Left ventricle myocardium superior (tissue), 1 donor: Measurements from ENCODE around the gene LAMC1. TPM values are rescaled to one million over a fixed set of nuclear protein-coding genes. Genes with fewer than 3 reads are reported as not detected.
"Not testable (repeated sequence)": the region's sequence is repeated elsewhere in the genome, so short reads cannot be mapped to it uniquely, and the experiment has no call there.

Source experiments
- ATAC-seq: fragments of 200-7000 bp; cut with Tn5 transposase; one replicate; pipeline ENCODE4 v1.9.1; 2020; ENCODE audit warnings: mild to moderate bottlenecking, moderate library complexity
- DNase-seq: peaks from one replicate; pipeline ENCODE4 v3.0.0-alpha.2; 2020
- intact Hi-C: fragments of 100-400 bp; cut with micrococcal nuclease; formaldehyde crosslinking; loops from one replicate; pipeline ENCODE4 v1.11.0; 2022
- total RNA-seq: library from RNA; stranded (reverse); fragmentation: NEBNext Ultra II Directional; extraction: Animal tissue kit (Norgen Biotek cat#: 25700); gene quantifications from one replicate; pipeline ENCODE4 v1.2.1, GENCODE V29; 2021
- donor health status: DM: no; HTN: yes; CAD: no; lungs with severe emphysema.

The LAMC1 gene
- total RNA-seq, 1 donor from 2014 or later = 98.7 TPM

GRCh38 chr1:183126528-183126927 is 103.3 kb downstream of the LAMC1 start:
- intact Hi-C loops = no loop called here
- ATAC-seq = peak; percentile 52
- DNase-seq = no peak

GRCh38 chr1:183129921-183130690 is 106.9 kb downstream of the LAMC1 start:
- intact Hi-C loops = loop anchor here (10.0 kb wide), 1 partner anchor 245 kb away; no protein-coding TSS in a partner anchor
- no peak for DNase-seq
- ATAC-seq = peak; percentile 52

- intact Hi-C loops = loop anchor here (10.0 kb wide), 1 partner anchor 246 kb away; no protein-coding TSS in a partner anchor
- no peak for DNase-seq
- no peak for ATAC-seq
Measured at GRCh38 chr1:183131166-183131565, 107.9 kb downstream of the LAMC1 start.

- ATAC-seq (no peak), DNase-seq (no peak)
- intact Hi-C loops = loop anchor here (10.0 kb wide), 1 partner anchor 251 kb away; no protein-coding TSS in a partner anchor
Measured at GRCh38 chr1:183135336-183135735, 112.1 kb downstream of the LAMC1 start.

- DNase-seq (no peak), ATAC-seq (peak; percentile 39)
- intact Hi-C loops = loop anchor here (10.0 kb wide), 1 partner anchor 253 kb away; no protein-coding TSS in a partner anchor
Measured at GRCh38 chr1:183137782-183138181, 114.6 kb downstream of the LAMC1 start.

GRCh38 chr1:183138301-183138700 is 115.1 kb downstream of the LAMC1 start:
- ATAC-seq = no peak
- intact Hi-C loops = loop anchor here (10.0 kb wide), 1 partner anchor 254 kb away; no protein-coding TSS in a partner anchor
- DNase-seq = no peak

- ATAC-seq = no peak
- intact Hi-C loops = loop anchor here (10.0 kb wide), 1 partner anchor 255 kb away; no protein-coding TSS in a partner anchor
- DNase-seq = no peak
Measured at GRCh38 chr1:183139281-183139942, 116.2 kb downstream of the LAMC1 start.

GRCh38 chr1:183140633-183141032 is 117.4 kb downstream of the LAMC1 start:
- intact Hi-C loops = loop anchor here (10.0 kb wide), 1 partner anchor 94 kb away; no protein-coding TSS in a partner anchor
- DNase-seq (no peak), ATAC-seq (no peak)

GRCh38 chr1:183142171-183142570 is 119.0 kb downstream of the LAMC1 start:
- ATAC-seq = no peak
- DNase-seq = no peak
- intact Hi-C loops = loop anchor here (10.0 kb wide), 1 partner anchor 93 kb away; no protein-coding TSS in a partner anchor

- intact Hi-C loops = loop anchor here (10.0 kb wide), 1 partner anchor 91 kb away; no protein-coding TSS in a partner anchor
- ATAC-seq (peak; percentile 24), DNase-seq (no peak)
Measured at GRCh38 chr1:183143576-183144315, 120.5 kb downstream of the LAMC1 start.

GRCh38 chr1:183144752-183145151 is 121.5 kb downstream of the LAMC1 start:
- DNase-seq = no peak
- intact Hi-C loops = loop anchor here (10.0 kb wide), 1 partner anchor 90 kb away; no protein-coding TSS in a partner anchor
- no peak for ATAC-seq

GRCh38 chr1:183147735-183148134 is 124.5 kb downstream of the LAMC1 start:
- DNase-seq (no peak), ATAC-seq (peak; percentile 35)
- intact Hi-C loops = loop anchor here (10.0 kb wide), 1 partner anchor 87 kb away; no protein-coding TSS in a partner anchor

GRCh38 chr1:183148599-183148998 is 125.4 kb downstream of the LAMC1 start:
- DNase-seq = no peak
- intact Hi-C loops = loop anchor here (10.0 kb wide), 1 partner anchor 86 kb away; no protein-coding TSS in a partner anchor
- ATAC-seq = peak; percentile 74

- intact Hi-C loops = loop anchor here (10.0 kb wide), 1 partner anchor 86 kb away; no protein-coding TSS in a partner anchor
- DNase-seq = no peak
- peak; percentile 36 for ATAC-seq
Measured at GRCh38 chr1:183149273-183149672, 126.1 kb downstream of the LAMC1 start.

GRCh38 chr1:183150032-183150431 is 126.8 kb downstream of the LAMC1 start:
- ATAC-seq, DNase-seq, intact Hi-C loops: not testable (repeated sequence)

- ATAC-seq = no peak
- no peak for DNase-seq
- intact Hi-C loops = no loop called here
Measured at GRCh38 chr1:183150445-183150844, 127.2 kb downstream of the LAMC1 start.

- DNase-seq = no peak
- intact Hi-C loops = no loop called here
- no peak for ATAC-seq
Measured at GRCh38 chr1:183152180-183152579, 129.0 kb downstream of the LAMC1 start.

- intact Hi-C loops = no loop called here
- DNase-seq = no peak
- ATAC-seq = no peak
Measured at GRCh38 chr1:183155939-183156338, 132.7 kb downstream of the LAMC1 start.

GRCh38 chr1:183159960-183160359 is 136.7 kb downstream of the LAMC1 start:
- ATAC-seq (no peak), DNase-seq (no peak)
- intact Hi-C loops = no loop called here
